Epithelial cell of proximal tubule (primary cell): ENCODE data around the gene YEATS4. TPM values are rescaled to one million over a fixed set of nuclear protein-coding genes. Genes with fewer than 3 reads are reported as not detected.

Source experiments
- DNase-seq: peaks from one replicate; pipeline ENCODE4 v3.0.0-alpha.2; 2011; ENCODE audit warnings: low read depth
- H3K4me3 ChIP-seq: 2 replicates; pipeline ENCODE4 v1.5.1; 2011; ENCODE audit warnings: low read depth, mild to moderate bottlenecking, low read length
- CTCF ChIP-seq: conservative IDR thresholded peaks from 2 replicates; pipeline ENCODE4 v1.5.1; 2012; ENCODE audit warnings: low read depth, mild to moderate bottlenecking, low read length
- total RNA-seq: library from RNA; depleted of rRNA; stranded (reverse); fragments of >200 nt; gene quantifications from 2 replicates; pipeline ENCODE4 v1.2.3, GENCODE V29; 2015

The YEATS4 gene
- total RNA-seq, 1 donor from 2014 or later: 50.6 TPM

- no peak overlapping the region for H3K4me3 ChIP-seq
- no peak for DNase-seq
- TF ChIP-seq CTCF: no peak
Measured at GRCh38 chr12:69343357-69343756, 16.2 kb upstream of the YEATS4 start.

GRCh38 chr12:69343885-69344612 lies 15.5 kb upstream of the YEATS4 start:
- no peak for TF ChIP-seq CTCF
- no peak overlapping the region for H3K4me3 ChIP-seq
- DNase-seq: no peak

GRCh38 chr12:69345077-69345476 lies 14.5 kb upstream of the YEATS4 start:
- DNase-seq: no peak
- no peak overlapping the region for H3K4me3 ChIP-seq
- TF ChIP-seq CTCF: no peak

GRCh38 chr12:69345742-69346141 lies 13.8 kb upstream of the YEATS4 start:
- no peak for DNase-seq
- TF ChIP-seq CTCF: no peak
- no peak overlapping the region for H3K4me3 ChIP-seq

GRCh38 chr12:69348162-69348938 lies 11.2 kb upstream of the YEATS4 start, which contains the start of gene LYZ:
TSS of gene LYZ (plus strand) at chr12:69348381. CDS start at chr12:69348409, 28 bp downstream.
- no peak within 1 kb of the TSS for H3K4me3 ChIP-seq
- no peak for TF ChIP-seq CTCF
- DNase-seq: no peak

GRCh38 chr12:69350002-69350626 lies 9.4 kb upstream of the YEATS4 start:
- TF ChIP-seq CTCF: no peak
- no peak overlapping the region for H3K4me3 ChIP-seq

More at GRCh38 chr12:69350002-69350626, 9.4 kb upstream of the YEATS4 start:
- DNase-seq: no peak
